Stimulated activated naive CD4-positive, alpha-beta T cell treated with Interleukin-2 at 50 U/mL for 16 hours (primary cell): ENCODE measurements around the gene TSEN54.

Experiments
- DNase-seq: peaks from one replicate; lab custom pipeline; 2025; lab: John Stamatoyannopoulos, UW

TSEN54 gene

GRCh38 chr17:75565618-75566017, 49.3 kb downstream of the TSEN54 start:
- DNase-seq: no peak

- DNase-seq: no peak
These were observed 50.1 kb downstream of the TSEN54 start for GRCh38 chr17:75566416-75566815.

GRCh38 chr17:75566834-75567233, 50.5 kb downstream of the TSEN54 start:
- no peak for DNase-seq

GRCh38 chr17:75568412-75569255, 52.3 kb downstream of the TSEN54 start:
- DNase-seq: no peak

GRCh38 chr17:75570034-75570676, 53.8 kb downstream of the TSEN54 start:
- DNase-seq: no peak

- no peak for DNase-seq
These were observed 54.4 kb downstream of the TSEN54 start for GRCh38 chr17:75570772-75571171.

- no peak for DNase-seq
These were observed 55.0 kb downstream of the TSEN54 start for GRCh38 chr17:75571197-75571884.

GRCh38 chr17:75571885-75572215, 55.5 kb downstream of the TSEN54 start:
- no peak for DNase-seq

GRCh38 chr17:75572713-75573539, 56.6 kb downstream of the TSEN54 start:
- DNase-seq: no peak

- DNase-seq: no peak
These were observed 57.2 kb downstream of the TSEN54 start for GRCh38 chr17:75573540-75573957.

- DNase-seq: no peak
These were observed 57.7 kb downstream of the TSEN54 start for GRCh38 chr17:75573994-75574393.
